Nephron progenitor cell (in vitro differentiated cells): ENCODE data around the gene HEATR5A.
"Not testable (repeated sequence)": the region's sequence is repeated elsewhere in the genome, so short reads cannot be mapped to it uniquely, and the experiment has no call there.

Source experiments
- DNase-seq: peaks from one replicate; pipeline ENCODE4 v3.0.0; 2021
- H3K27ac Mint-ChIP-seq: 2 replicates; pipeline ENCODE4 v1.8.0; 2021; ENCODE audit warnings: mild to moderate bottlenecking, moderate library complexity, mixed read lengths
- H3K27me3 Mint-ChIP-seq: 2 replicates; pipeline ENCODE4 v1.8.0; 2021; ENCODE audit warnings: mild to moderate bottlenecking, low read depth, mixed read lengths; ENCODE audit not compliant: poor library complexity
- H3K36me3 Mint-ChIP-seq: 2 replicates; pipeline ENCODE4 v1.8.0; 2021; ENCODE audit warnings: low read depth, mixed read lengths
- H3K4me1 Mint-ChIP-seq: 2 replicates; pipeline ENCODE4 v1.8.0; 2021; ENCODE audit warnings: mixed read lengths
- H3K4me3 Mint-ChIP-seq: 2 replicates; pipeline ENCODE4 v1.8.0; 2021; ENCODE audit warnings: mild to moderate bottlenecking, moderate library complexity, mixed read lengths
- H3K9me3 Mint-ChIP-seq: 2 replicates; pipeline ENCODE4 v1.8.0; 2021; ENCODE audit warnings: mild to moderate bottlenecking, moderate library complexity, mixed read lengths
- TF ChIP-seq, protein P1 (sequence below): fragments of 200-600 bp; sonication (generic); IDR thresholded peaks from 2 replicates; pipeline ENCODE4 v1.5.0; 2021; ENCODE audit warnings: antibody characterized with exemption

HEATR5A gene

GRCh38 chr14:31266437-31267331 is 153.7 kb downstream of the HEATR5A start:
- TF ChIP-seq, protein P1, sequence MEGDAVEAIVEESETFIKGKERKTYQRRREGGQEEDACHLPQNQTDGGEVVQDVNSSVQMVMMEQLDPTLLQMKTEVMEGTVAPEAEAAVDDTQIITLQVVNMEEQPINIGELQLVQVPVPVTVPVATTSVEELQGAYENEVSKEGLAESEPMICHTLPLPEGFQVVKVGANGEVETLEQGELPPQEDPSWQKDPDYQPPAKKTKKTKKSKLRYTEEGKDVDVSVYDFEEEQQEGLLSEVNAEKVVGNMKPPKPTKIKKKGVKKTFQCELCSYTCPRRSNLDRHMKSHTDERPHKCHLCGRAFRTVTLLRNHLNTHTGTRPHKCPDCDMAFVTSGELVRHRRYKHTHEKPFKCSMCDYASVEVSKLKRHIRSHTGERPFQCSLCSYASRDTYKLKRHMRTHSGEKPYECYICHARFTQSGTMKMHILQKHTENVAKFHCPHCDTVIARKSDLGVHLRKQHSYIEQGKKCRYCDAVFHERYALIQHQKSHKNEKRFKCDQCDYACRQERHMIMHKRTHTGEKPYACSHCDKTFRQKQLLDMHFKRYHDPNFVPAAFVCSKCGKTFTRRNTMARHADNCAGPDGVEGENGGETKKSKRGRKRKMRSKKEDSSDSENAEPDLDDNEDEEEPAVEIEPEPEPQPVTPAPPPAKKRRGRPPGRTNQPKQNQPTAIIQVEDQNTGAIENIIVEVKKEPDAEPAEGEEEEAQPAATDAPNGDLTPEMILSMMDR: no peak
- Mint-ChIP-seq H3K36me3 (no peaks in the 10 kb centered on the region), H3K4me3 (no peak overlapping the region), H3K27ac (no peak overlapping the region), H3K9me3 (peaks cover 25% of the 10 kb centered on the region), H3K27me3 (peaks cover 5% of the 10 kb centered on the region), H3K4me1 (peaks cover 4% of the 10 kb centered on the region)
- no peak for DNase-seq

- Mint-ChIP-seq H3K27ac (peak overlapping the region; percentile 73), H3K4me1 (peaks cover 10% of the 10 kb centered on the region), H3K27me3 (peaks cover 5% of the 10 kb centered on the region), H3K36me3 (no peaks in the 10 kb centered on the region), H3K9me3 (peaks cover 19% of the 10 kb centered on the region), H3K4me3 (no peak overlapping the region)
- no peak for DNase-seq
- TF ChIP-seq, protein P1: no peak
Observed at GRCh38 chr14:31265701-31266398, 154.5 kb downstream of the HEATR5A start.

GRCh38 chr14:31263485-31264133 is 156.7 kb downstream of the HEATR5A start:
- peaks cover 10% of the 10 kb centered on the region for H3K4me1 Mint-ChIP-seq
- no peaks in the 10 kb centered on the region for H3K36me3 Mint-ChIP-seq
- no peak overlapping the region for H3K4me3 Mint-ChIP-seq
- TF ChIP-seq, protein P1: no peak
- no peak overlapping the region for H3K27ac Mint-ChIP-seq
- no peak for DNase-seq
- peaks cover 3% of the 10 kb centered on the region for H3K27me3 Mint-ChIP-seq
- H3K9me3 Mint-ChIP-seq: peaks cover 14% of the 10 kb centered on the region

DNA sequence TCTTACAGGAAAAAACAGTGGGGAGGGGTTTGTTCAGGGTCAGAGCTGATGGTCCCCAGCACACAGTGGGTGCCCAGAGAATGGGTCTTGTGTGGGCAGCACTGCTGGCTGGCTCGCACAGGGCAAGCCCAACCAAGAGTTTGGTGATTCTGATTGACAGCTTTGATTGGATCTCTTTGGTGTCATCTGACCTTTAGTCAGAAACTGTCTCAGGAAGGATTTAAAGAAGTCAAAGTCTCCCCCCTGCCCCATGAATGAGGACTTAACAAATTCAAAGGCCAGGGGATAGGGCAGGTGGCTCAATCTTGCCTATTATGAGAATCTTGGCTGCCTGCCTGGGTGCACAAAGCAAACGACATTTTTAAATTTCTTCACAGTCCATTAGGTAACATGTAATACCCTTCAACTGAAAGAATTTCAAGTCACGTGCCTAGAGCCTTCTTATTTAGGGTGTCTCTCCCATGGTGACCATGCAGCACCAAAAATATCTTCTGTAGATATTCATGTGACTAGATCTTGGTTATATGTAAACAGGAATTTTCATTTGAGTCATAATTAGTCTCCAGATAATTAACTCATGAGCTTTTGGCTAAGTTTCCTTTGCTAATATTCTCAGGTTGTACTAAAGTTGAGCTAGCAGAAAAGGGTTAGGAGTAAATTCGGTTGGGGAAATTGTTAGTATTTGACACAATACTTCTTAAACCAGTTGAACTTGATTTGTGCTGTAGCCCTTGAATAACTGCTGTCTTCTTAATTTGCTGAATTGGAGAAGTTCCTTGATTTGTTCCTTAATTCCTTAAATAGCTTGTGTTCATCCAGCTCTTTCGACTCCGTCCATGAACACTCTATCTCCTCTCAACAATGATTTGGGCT is 158.3 kb downstream of the HEATR5A start:
- Mint-ChIP-seq H3K36me3 (no peaks in the 10 kb centered on the region), H3K4me1 (peaks cover 10% of the 10 kb centered on the region), H3K4me3 (no peak overlapping the region), H3K9me3 (peaks cover 8% of the 10 kb centered on the region), H3K27ac (no peak overlapping the region), H3K27me3 (peaks cover 3% of the 10 kb centered on the region)
- TF ChIP-seq, protein P1: no peak
- DNase-seq: no peak

- Mint-ChIP-seq H3K9me3 (peaks cover 8% of the 10 kb centered on the region), H3K27ac (no peak overlapping the region), H3K27me3 (peaks cover 3% of the 10 kb centered on the region), H3K4me3 (no peak overlapping the region), H3K36me3 (no peaks in the 10 kb centered on the region), H3K4me1 (peaks cover 10% of the 10 kb centered on the region)
- DNase-seq: no peak
- TF ChIP-seq, protein P1: no peak
Observed at GRCh38 chr14:31261523-31261858, 158.9 kb downstream of the HEATR5A start.

- H3K4me1 Mint-ChIP-seq, H3K27ac Mint-ChIP-seq, H3K4me3 Mint-ChIP-seq, H3K27me3 Mint-ChIP-seq, H3K36me3 Mint-ChIP-seq, DNase-seq, H3K9me3 Mint-ChIP-seq: not testable (repeated sequence)
Observed at GRCh38 chr14:31259040-31259435, 161.3 kb downstream of the HEATR5A start.
